HL-60 (cell line): ENCODE results near the gene OR13C5.

Source experiments
- CTCF ChIP-seq: IDR thresholded peaks from one replicate; pipeline ENCODE4 v1.5.1; 2011; ENCODE audit warnings: low read length, control low read depth, inconsistent platforms; ENCODE audit not compliant: insufficient read depth
- GABPA ChIP-seq: IDR thresholded peaks from 2 replicates; pipeline ENCODE4 v1.6.1; 2012; ENCODE audit warnings: low read depth
- POLR2AphosphoS5 ChIP-seq: IDR thresholded peaks from 2 replicates; pipeline ENCODE4 v1.6.1; 2012; ENCODE audit warnings: low read depth
- REST ChIP-seq: IDR thresholded peaks from 2 replicates; pipeline ENCODE4 v1.6.1; 2012; ENCODE audit warnings: low read depth; ENCODE audit not compliant: insufficient replicate concordance
- SPI1 ChIP-seq: IDR thresholded peaks from 2 replicates; pipeline ENCODE4 v1.6.1; 2012; ENCODE audit warnings: low read depth, mild to moderate bottlenecking, borderline replicate concordance

DNA sequence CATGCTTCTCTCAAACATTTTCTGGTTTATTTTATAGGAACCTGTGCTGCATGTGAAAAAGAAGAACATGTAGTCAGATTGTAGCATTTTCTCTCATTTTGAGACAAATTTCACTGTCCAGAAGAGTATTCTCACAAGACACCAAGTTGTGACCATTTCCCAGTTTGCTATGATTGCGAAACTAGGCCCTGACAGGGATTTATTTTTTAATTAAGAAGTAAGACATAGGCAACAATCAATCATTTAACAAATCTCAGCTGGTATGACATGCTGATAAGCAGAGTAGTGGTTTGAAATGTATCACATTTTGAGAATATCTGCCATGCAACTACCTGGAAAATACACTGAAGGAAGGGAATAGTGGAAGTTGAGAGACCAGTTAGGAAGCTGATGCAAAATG, 18.7 kb downstream of the OR13C5 start:
- TF ChIP-seq CTCF (no peak), SPI1 (no peak), POLR2AphosphoS5 (no peak), REST (no peak), GABPA (no peak)
